Vagina (tissue), 2 donors: Measurements from ENCODE around the gene CCDC194. TPM values are rescaled to one million over a fixed set of nuclear protein-coding genes. Genes with fewer than 3 reads are reported as not detected.
A peak's percentile ranks its signal among the peaks of the same experiment; 100 is the strongest.

Experiments used
- DNase-seq, 2 donors: peaks; one replicate each; pipeline ENCODE4 v3.0.0-alpha.2; 2017; ENCODE audit errors: extremely low spot score in 2 of 2
- H3K27ac ChIP-seq: fragments of 200-600 bp; sonication (generic); one replicate; pipeline ENCODE4 v1.5.1; 2019
- H3K27me3 ChIP-seq: fragments of 200-600 bp; sonication (generic); one replicate; pipeline ENCODE4 v1.5.1; 2019
- H3K36me3 ChIP-seq, 2 donors: fragments of 200-600 bp; sonication (generic); one replicate each; pipeline ENCODE4 v1.5.1; 2017 to 2019
- H3K4me1 ChIP-seq: fragments of 200-600 bp; sonication (generic); one replicate; pipeline ENCODE4 v1.5.1; 2019
- H3K4me3 ChIP-seq, 2 donors: fragments of 200-600 bp; sonication (generic); 1 replicate in 1 of 2; 2 replicates in 1 of 2; pipeline ENCODE4 v1.5.1; 2016 to 2019
- H3K9me3 ChIP-seq: fragments of 200-600 bp; sonication (generic); one replicate; pipeline ENCODE4 v1.5.1; 2019
- POLR2A ChIP-seq, 2 donors: fragments of 450-650 bp; IDR thresholded peaks; one replicate each; pipeline ENCODE4 v1.6.1; 2017; ENCODE audit warnings: antibody characterized with exemption in 2 of 2, mild to moderate bottlenecking in 2 of 2, moderate library complexity in 2 of 2
- POLR2AphosphoS5 ChIP-seq, 2 donors: sonication (generic); formaldehyde crosslinking; IDR thresholded peaks; one replicate each; pipeline ENCODE4 v1.9.0; 2017; ENCODE audit warnings: antibody characterized with exemption in 2 of 2, mild to moderate bottlenecking in 2 of 2, low read depth in 1 of 2; ENCODE audit not compliant: insufficient read depth in 1 of 2
- intact Hi-C: fragments of 100-400 bp; cut with DNase I; formaldehyde crosslinking; loops from one replicate; pipeline ENCODE4 v1.15.1; 2023
- total RNA-seq: library from RNA; depleted of rRNA; stranded (reverse); fragments of >200 nt; gene quantifications from one replicate; pipeline ENCODE4 v1.2.3, GENCODE V29; 2016
- TF ChIP-seq, protein P1 (sequence below), 3 experiments: fragments of 450-650 bp in 2 of 3; fragments of 200-600 bp in 1 of 3; sonication (generic) in 1 of 3; IDR thresholded peaks; one replicate each; pipeline ENCODE4 v1.5.1; 2017 to 2019; ENCODE audit warnings: antibody characterized with exemption in 3 of 3, mild to moderate bottlenecking in 2 of 3, moderate library complexity in 2 of 3

The CCDC194 gene
- total RNA-seq, 1 donor from 2014 or later, result not detected

DNA sequence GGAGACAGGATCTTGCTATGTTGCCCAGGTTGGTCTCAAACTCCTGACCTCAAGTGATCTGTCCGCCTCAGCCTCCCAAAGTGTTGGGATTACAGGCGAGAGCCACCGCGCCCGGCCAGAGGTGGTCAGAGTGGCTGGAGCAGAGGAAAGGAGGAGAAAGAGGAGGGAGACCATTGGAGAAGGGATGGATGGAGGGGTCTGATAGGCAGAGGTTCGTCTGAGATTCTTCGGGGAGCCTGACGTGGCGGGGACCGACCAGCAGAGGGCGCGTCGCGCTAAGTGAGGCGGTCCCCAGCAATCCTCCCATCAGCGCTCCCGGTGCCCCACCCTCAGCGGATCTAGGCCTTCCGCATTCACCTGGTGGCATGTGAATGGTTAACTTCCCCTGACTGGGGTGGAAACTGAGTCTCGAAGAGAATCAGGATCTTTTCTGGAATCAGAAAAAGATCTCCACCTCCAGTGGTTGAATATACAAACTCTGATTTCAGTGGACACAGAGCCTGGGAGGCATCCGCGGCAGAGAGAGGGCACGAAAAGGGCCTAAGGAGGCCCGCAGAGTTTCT lies 47.8 kb downstream of the CCDC194 start:
- Histone ChIP-seq H3K36me3 (no peaks in the 10 kb centered on the region), H3K9me3 (no peaks in the 10 kb centered on the region), H3K27me3 (no peaks in the 10 kb centered on the region), H3K4me3 (no peak overlapping the region), H3K4me1 (peaks cover 29% of the 10 kb centered on the region), H3K27ac (peak overlapping the region; percentile 14)
- DNase-seq, result no peak
- intact Hi-C loops, result loop anchor here (2.0 kb wide), 1 partner anchor 39 kb away; no protein-coding TSS in a partner anchor
- TF ChIP-seq POLR2AphosphoS5 (IDR thresholded peaks at IDR 0.05; ENCODE audit: insufficient read depth in 1 of 2, low read depth in 1 of 2), result peak in 1 of 2 donors; percentile 20
- TF ChIP-seq POLR2A (IDR thresholded peaks at IDR 0.05), result no peak
- TF ChIP-seq, protein P1, sequence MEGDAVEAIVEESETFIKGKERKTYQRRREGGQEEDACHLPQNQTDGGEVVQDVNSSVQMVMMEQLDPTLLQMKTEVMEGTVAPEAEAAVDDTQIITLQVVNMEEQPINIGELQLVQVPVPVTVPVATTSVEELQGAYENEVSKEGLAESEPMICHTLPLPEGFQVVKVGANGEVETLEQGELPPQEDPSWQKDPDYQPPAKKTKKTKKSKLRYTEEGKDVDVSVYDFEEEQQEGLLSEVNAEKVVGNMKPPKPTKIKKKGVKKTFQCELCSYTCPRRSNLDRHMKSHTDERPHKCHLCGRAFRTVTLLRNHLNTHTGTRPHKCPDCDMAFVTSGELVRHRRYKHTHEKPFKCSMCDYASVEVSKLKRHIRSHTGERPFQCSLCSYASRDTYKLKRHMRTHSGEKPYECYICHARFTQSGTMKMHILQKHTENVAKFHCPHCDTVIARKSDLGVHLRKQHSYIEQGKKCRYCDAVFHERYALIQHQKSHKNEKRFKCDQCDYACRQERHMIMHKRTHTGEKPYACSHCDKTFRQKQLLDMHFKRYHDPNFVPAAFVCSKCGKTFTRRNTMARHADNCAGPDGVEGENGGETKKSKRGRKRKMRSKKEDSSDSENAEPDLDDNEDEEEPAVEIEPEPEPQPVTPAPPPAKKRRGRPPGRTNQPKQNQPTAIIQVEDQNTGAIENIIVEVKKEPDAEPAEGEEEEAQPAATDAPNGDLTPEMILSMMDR (IDR thresholded peaks at IDR 0.05), result peak; percentile 86 to 93 (median 91)

DNA sequence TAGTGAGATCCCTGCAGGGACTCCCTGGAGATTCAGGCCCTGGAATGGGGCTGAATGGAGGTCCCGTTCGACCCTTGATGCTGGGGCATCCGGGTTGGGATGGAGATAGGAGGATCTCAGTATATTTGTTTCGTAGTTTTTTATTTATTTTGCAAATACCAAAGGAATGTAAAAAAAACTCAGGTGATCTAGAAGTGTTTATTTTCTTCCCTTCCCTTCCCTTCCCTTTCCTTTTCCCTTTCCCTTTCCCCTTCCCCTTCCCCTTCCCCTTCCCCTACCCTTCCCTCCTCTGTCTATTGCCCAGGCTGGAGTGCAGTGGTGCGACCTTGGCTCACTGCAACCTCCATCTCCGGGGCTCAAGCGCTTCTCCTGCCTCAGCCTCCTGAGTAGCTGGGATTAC lies 52.2 kb downstream of the CCDC194 start:
- intact Hi-C loops, result no loop called here

DNA sequence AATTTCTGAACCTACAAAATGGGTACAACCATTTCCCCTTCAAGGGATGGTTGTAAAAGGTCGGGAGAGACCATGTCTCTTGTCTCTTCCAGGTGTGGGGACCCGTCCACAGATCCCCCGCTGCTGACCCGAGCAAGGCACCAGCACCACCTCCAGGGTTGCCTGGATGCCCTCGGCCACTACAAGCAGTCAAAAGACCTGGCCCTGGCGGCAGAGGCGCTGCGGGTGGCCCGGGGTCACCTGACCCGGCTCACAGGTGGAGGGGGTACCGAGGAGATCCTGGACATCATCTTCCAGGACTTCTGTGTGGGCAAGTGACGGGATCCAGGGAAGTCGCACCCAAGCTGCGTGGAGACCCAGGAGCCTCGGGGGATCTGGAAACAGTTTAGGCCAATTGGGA lies 52.6 kb downstream of the CCDC194 start:
- TF ChIP-seq POLR2AphosphoS5 (IDR thresholded peaks at IDR 0.05; ENCODE audit: insufficient read depth in 1 of 2, low read depth in 1 of 2), result no peak
- TF ChIP-seq POLR2A (IDR thresholded peaks at IDR 0.05), result no peak
- TF ChIP-seq, protein P1 (IDR thresholded peaks at IDR 0.05), result no peak
- intact Hi-C loops, result no loop called here
- Histone ChIP-seq H3K9me3 (no peaks in the 10 kb centered on the region), H3K4me1 (peaks cover 28% of the 10 kb centered on the region), H3K36me3 (no peaks in the 10 kb centered on the region), H3K27ac (no peak overlapping the region), H3K27me3 (no peaks in the 10 kb centered on the region), H3K4me3 (no peak overlapping the region)
- no peak for DNase-seq

More for the DNA sequence above, 52.2 kb downstream of the CCDC194 start:
- no peaks in the 10 kb centered on the region for H3K27me3 ChIP-seq
- H3K4me1 ChIP-seq, result peaks cover 24% of the 10 kb centered on the region
- TF ChIP-seq POLR2A (IDR thresholded peaks at IDR 0.05) (no peak), POLR2AphosphoS5 (IDR thresholded peaks at IDR 0.05; ENCODE audit: insufficient read depth in 1 of 2, low read depth in 1 of 2) (no peak)
- TF ChIP-seq, protein P1 (IDR thresholded peaks at IDR 0.05), result no peak
- H3K27ac ChIP-seq, result no peak overlapping the region
- DNase-seq, result no peak
- H3K4me3 ChIP-seq, result no peak overlapping the region
- no peaks in the 10 kb centered on the region for H3K36me3 ChIP-seq
- H3K9me3 ChIP-seq, result no peaks in the 10 kb centered on the region

DNA sequence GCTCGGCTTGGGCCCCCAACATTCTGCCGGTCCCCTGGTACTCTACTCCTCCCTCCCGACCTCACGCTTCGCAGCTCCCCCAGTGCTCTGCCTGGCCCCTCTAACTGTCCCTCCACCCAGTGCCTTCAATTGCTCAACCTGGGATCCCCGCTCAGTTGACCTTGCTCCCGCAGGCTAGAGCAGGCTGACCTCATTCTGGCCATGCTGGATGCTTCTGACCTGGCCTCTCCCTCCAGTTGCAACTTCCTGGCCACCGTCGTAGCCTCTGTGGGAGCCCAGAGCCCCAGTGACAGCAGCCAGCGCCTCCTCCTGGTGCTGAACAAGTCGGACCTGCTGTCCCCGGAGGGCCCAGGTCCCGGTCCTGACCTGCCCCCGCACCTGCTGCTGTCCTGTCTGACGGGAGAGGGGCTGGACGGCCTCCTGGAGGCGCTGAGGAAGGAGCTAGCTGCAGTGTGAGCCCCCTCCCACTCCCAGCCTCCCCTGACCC lies 53.1 kb downstream of the CCDC194 start:
- no peak overlapping the region for H3K27ac ChIP-seq
- no peaks in the 10 kb centered on the region for H3K36me3 ChIP-seq
- intact Hi-C loops, result no loop called here
- TF ChIP-seq POLR2A (IDR thresholded peaks at IDR 0.05) (no peak), POLR2AphosphoS5 (IDR thresholded peaks at IDR 0.05; ENCODE audit: insufficient read depth in 1 of 2, low read depth in 1 of 2) (no peak)
- TF ChIP-seq, protein P1 (IDR thresholded peaks at IDR 0.05), result no peak
- DNase-seq, result no peak
- H3K9me3 ChIP-seq, result no peaks in the 10 kb centered on the region
- H3K4me1 ChIP-seq, result peaks cover 33% of the 10 kb centered on the region
- H3K4me3 ChIP-seq, result no peak overlapping the region
- H3K27me3 ChIP-seq, result no peaks in the 10 kb centered on the region

Other genes with a start within 250 kb of the CCDC194 start
- gene USE1, start 178.8 kb downstream of the CCDC194 start, total RNA-seq, result 30.9 TPM
- 24.1 TPM for gene OCEL1, start 168.0 kb downstream of the CCDC194 start, total RNA-seq
- gene NR2F6, start 148.3 kb downstream of the CCDC194 start, total RNA-seq, result 41.3 TPM
- 20.4 TPM for gene USHBP1, start 129.5 kb downstream of the CCDC194 start, total RNA-seq
- gene BABAM1, start 126.8 kb downstream of the CCDC194 start, total RNA-seq, result 59.7 TPM
- 2.9 TPM for gene ANKLE1, start 112.3 kb downstream of the CCDC194 start, total RNA-seq
- 10.8 TPM for gene ABHD8, start 90.8 kb downstream of the CCDC194 start, total RNA-seq
- 176 TPM for gene MRPL34, start 88.3 kb downstream of the CCDC194 start, total RNA-seq
- 12.0 TPM for gene DDA1, start 84.6 kb downstream of the CCDC194 start, total RNA-seq
- gene ANO8, start 59.3 kb downstream of the CCDC194 start, total RNA-seq, result 10.3 TPM
- gene GTPBP3, start 56.6 kb downstream of the CCDC194 start, total RNA-seq, result 25.5 TPM
- gene PLVAP, start 16.9 kb downstream of the CCDC194 start, total RNA-seq, result 74.9 TPM
- gene BST2, start 11.4 kb upstream of the CCDC194 start, total RNA-seq, result 88.4 TPM
- 53.3 TPM for gene MVB12A, start 25.9 kb upstream of the CCDC194 start, total RNA-seq
- 0.49 TPM for gene TMEM221, start 54.5 kb upstream of the CCDC194 start, total RNA-seq
- not detected for gene NXNL1, start 66.7 kb upstream of the CCDC194 start, total RNA-seq
- 22.1 TPM for gene SLC27A1, start 76.3 kb upstream of the CCDC194 start, total RNA-seq
- 134 TPM for gene PGLS, start 117.5 kb upstream of the CCDC194 start, total RNA-seq
- 55.0 TPM for gene COLGALT1, start 161.5 kb upstream of the CCDC194 start, total RNA-seq